Progenitor cell of endocrine pancreas (in vitro differentiated cells): Measurements from ENCODE around the gene SLCO6A1. TPM values are rescaled to one million over a fixed set of nuclear protein-coding genes. Genes with fewer than 3 reads are reported as not detected.

ENCODE experiments used
- DNase-seq: peaks from one replicate; pipeline ENCODE4 v3.0.0; 2021; ENCODE audit warnings: low spot score; ENCODE audit not compliant: unreplicated experiment
- H3K27ac Mint-ChIP-seq: 2 replicates; pipeline ENCODE4 v1.8.0; 2021; ENCODE audit warnings: mild to moderate bottlenecking, moderate library complexity, mixed read lengths
- H3K27me3 Mint-ChIP-seq: 2 replicates; pipeline ENCODE4 v1.8.0; 2021; ENCODE audit warnings: mixed read lengths
- H3K36me3 Mint-ChIP-seq: 2 replicates; pipeline ENCODE4 v1.8.0; 2022; ENCODE audit warnings: mixed read lengths; ENCODE audit not compliant: insufficient read depth
- H3K4me1 Mint-ChIP-seq: 2 replicates; pipeline ENCODE4 v1.8.0; 2021; ENCODE audit warnings: low read depth, mixed read lengths
- H3K4me3 Mint-ChIP-seq: 2 replicates; pipeline ENCODE4 v1.8.0; 2021; ENCODE audit warnings: low read depth, mild to moderate bottlenecking, moderate library complexity, mixed read lengths
- H3K9me3 Mint-ChIP-seq: 2 replicates; pipeline ENCODE4 v1.8.0; 2021; ENCODE audit warnings: low read depth, mixed read lengths
- CTCF ChIP-seq: fragments of 200-600 bp; sonication (generic); IDR thresholded peaks from one replicate; pipeline ENCODE4 v1.5.0; 2021; ENCODE audit warnings: antibody characterized with exemption, mild to moderate bottlenecking; ENCODE audit not compliant: unreplicated experiment
- total RNA-seq: library from RNA; stranded (reverse); gene quantifications from 2 replicates; pipeline ENCODE4 v1.2.1, GENCODE V29; 2021

Gene SLCO6A1
- total RNA-seq, 1 donor from 2014 or later: 4.9 TPM

GRCh38 chr5:102341681-102342288, 157.0 kb downstream of the SLCO6A1 start:
- DNase-seq: no peak
- H3K27ac Mint-ChIP-seq: no peak overlapping the region
- H3K36me3 Mint-ChIP-seq: no peaks in the 10 kb centered on the region
- no peaks in the 10 kb centered on the region for H3K27me3 Mint-ChIP-seq
- H3K4me3 Mint-ChIP-seq: no peak overlapping the region
- H3K4me1 Mint-ChIP-seq: no peaks in the 10 kb centered on the region
- no peaks in the 10 kb centered on the region for H3K9me3 Mint-ChIP-seq
- no peak for TF ChIP-seq CTCF

- DNase-seq: no peak
- Mint-ChIP-seq H3K4me1 (no peaks in the 10 kb centered on the region), H3K36me3 (no peaks in the 10 kb centered on the region), H3K27ac (no peak overlapping the region), H3K27me3 (no peaks in the 10 kb centered on the region), H3K4me3 (no peak overlapping the region), H3K9me3 (no peaks in the 10 kb centered on the region)
- no peak for TF ChIP-seq CTCF
Observed at GRCh38 chr5:102324714-102325113, 174.1 kb downstream of the SLCO6A1 start.

Other genes with a start within 250 kb of the SLCO6A1 start
- 4.0 and 4.8 TPM in 2 replicates for gene SLCO4C1, start 202.7 kb downstream of the SLCO6A1 start, total RNA-seq